ES-I3 (cell line): ENCODE measurements around the gene TANGO6.
"Not testable (repeated sequence)": the region's sequence is repeated elsewhere in the genome, so short reads cannot be mapped to it uniquely, and the experiment has no call there.

Source experiments
- H3K36me3 ChIP-seq: 2 replicates; pipeline ENCODE4 v1.6.1; 2013; ENCODE audit warnings: mild to moderate bottlenecking, low read length, control low read depth, moderate library complexity; ENCODE audit not compliant: insufficient read depth
- H3K4me1 ChIP-seq: 2 replicates; pipeline ENCODE4 v1.6.1; 2013; ENCODE audit warnings: mild to moderate bottlenecking, control low read depth, low read length; ENCODE audit not compliant: insufficient read depth
- H3K9ac ChIP-seq: 2 replicates; pipeline ENCODE4 v1.6.1; 2013; ENCODE audit warnings: low read depth, mild to moderate bottlenecking, low read length, moderate library complexity
- H3K9me3 ChIP-seq: 2 replicates; pipeline ENCODE4 v1.6.1; 2013; ENCODE audit warnings: mild to moderate bottlenecking, low read length, moderate library complexity; ENCODE audit not compliant: control insufficient read depth, insufficient read depth

Gene TANGO6

DNA sequence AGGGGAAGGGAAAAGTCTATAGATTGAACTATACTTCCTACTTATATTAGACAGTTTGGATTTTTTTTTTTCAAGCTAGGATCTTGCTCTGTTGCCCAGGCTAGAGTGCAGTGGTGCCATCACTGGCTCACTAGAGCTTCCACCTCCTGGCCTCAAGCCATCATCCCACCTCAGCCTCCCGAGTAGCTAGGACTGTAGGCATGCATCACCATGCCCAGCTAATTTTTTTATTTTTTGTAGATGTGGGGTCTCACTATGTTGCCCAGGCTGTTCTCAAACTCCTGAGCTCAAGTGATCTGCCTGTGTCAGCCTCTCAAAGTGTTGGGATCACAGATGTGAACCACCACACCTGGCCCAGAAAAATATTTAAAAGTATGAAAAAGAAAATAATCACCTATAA is 141.1 kb downstream of the TANGO6 start:
- Histone ChIP-seq H3K4me1 (peaks cover 22% of the 10 kb centered on the region), H3K9ac (no peak overlapping the region), H3K9me3 (no peaks in the 10 kb centered on the region), H3K36me3 (no peaks in the 10 kb centered on the region)

- H3K4me1 ChIP-seq: peaks cover 22% of the 10 kb centered on the region
- H3K9me3 ChIP-seq: no peaks in the 10 kb centered on the region
- no peak overlapping the region for H3K9ac ChIP-seq
- no peaks in the 10 kb centered on the region for H3K36me3 ChIP-seq
These were observed 141.9 kb downstream of the TANGO6 start for GRCh38 chr16:68985268-68985667.

DNA sequence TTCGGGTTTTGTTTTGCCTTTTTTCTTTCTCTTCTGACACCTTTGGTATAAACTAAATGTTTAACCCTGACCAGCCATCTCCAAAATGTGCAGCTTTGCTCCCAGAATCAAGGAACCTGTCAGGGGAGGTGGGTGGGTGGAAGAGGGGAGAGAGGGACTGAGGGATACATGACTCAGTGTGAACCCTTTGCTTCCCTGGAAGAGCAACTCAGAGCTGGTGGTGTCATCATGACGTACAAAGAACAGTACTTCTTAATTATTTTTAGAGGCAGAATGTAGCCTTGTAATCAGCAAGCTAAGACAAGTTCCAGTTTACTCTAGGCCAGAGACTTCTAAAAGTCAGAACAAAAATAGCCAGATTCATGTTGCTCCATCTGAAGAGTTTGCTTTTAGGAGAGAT is 142.5 kb downstream of the TANGO6 start:
- no peak overlapping the region for H3K9ac ChIP-seq
- no peaks in the 10 kb centered on the region for H3K36me3 ChIP-seq
- H3K4me1 ChIP-seq: peaks cover 22% of the 10 kb centered on the region

GRCh38 chr16:68987734-68988457 is 144.6 kb downstream of the TANGO6 start:
- Histone ChIP-seq H3K9me3 (no peaks in the 10 kb centered on the region), H3K4me1 (peaks cover 26% of the 10 kb centered on the region), H3K9ac (no peak overlapping the region), H3K36me3 (no peaks in the 10 kb centered on the region)

More for the DNA sequence above, 142.5 kb downstream of the TANGO6 start:
- no peaks in the 10 kb centered on the region for H3K9me3 ChIP-seq

- not testable (repeated sequence) for H3K9ac ChIP-seq, H3K9me3 ChIP-seq, H3K36me3 ChIP-seq
These were observed 147.0 kb downstream of the TANGO6 start for GRCh38 chr16:68990172-68990845.

DNA sequence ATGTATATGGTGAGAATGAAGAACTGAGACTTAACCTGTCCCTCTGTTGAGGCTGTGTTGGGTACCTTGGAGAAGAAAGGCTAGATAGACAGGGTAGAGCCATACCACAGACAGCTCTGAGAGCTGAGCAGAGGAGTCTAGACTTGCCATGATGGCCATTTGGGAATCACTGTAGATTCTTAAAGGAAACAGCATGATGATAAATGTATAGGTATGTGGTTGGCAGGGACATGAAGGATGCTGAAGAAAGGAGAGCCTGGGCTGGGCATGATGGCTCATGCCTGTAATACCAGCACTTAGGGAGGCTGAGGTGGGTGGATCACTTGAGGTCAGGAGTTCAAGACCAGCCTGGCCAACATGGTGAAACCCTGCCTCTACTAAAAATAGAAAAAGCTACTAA is 147.7 kb downstream of the TANGO6 start:
- Histone ChIP-seq H3K9me3 (no peaks in the 10 kb centered on the region), H3K4me1 (peaks cover 36% of the 10 kb centered on the region), H3K9ac (no peak overlapping the region), H3K36me3 (no peaks in the 10 kb centered on the region)

More at GRCh38 chr16:68990172-68990845, 147.0 kb downstream of the TANGO6 start:
- peaks cover 33% of the 10 kb centered on the region for H3K4me1 ChIP-seq

GRCh38 chr16:68992521-68992920 is 149.2 kb downstream of the TANGO6 start:
- Histone ChIP-seq H3K9me3 (no peaks in the 10 kb centered on the region), H3K4me1 (peaks cover 34% of the 10 kb centered on the region)

DNA sequence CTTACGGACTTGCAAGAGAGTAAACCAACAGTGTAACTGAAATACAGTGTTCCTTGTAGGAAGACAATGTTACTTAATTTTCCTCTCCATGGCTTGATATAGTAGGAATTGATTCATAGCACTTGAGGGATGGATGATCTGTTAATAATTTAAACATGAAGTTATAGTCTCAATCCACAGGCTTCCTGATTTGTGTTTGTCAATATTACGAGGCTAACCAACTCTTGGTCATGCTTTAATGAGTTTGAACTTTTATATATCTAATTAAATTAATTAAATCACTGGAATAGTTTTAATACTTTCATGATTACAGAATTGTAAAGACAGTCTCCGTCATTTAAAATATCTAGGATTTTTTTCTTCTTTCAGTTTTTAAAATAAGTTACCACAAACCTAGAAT is 150.1 kb downstream of the TANGO6 start:
- Histone ChIP-seq H3K9me3 (0 out of 2 replicates have a peak, but pooled peaks cover 3% of the 10 kb centered on the region), H3K36me3 (no peaks in the 10 kb centered on the region), H3K9ac (no peak overlapping the region), H3K4me1 (peaks cover 24% of the 10 kb centered on the region)

More at GRCh38 chr16:68992521-68992920, 149.2 kb downstream of the TANGO6 start:
- Histone ChIP-seq H3K9ac (no peak overlapping the region), H3K36me3 (no peaks in the 10 kb centered on the region)

DNA sequence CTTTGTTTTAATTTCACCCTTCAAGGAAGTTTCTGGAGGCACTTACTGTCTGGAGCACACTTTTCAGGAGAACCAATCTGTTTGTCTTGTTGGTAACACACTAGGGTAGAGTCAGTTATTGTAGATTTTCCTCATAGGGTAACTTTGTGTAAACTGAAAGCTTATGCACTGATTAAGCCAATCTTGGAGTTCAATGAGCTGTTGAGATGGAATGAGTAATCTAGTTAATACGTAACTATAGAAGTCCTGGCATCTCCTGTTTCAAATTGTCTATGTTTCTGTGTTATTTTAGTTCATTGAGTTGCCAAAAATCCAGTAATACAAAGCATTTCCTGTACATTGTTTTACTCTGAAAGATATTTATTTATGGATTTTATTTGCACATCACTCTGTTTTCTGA is 150.6 kb downstream of the TANGO6 start:
- Histone ChIP-seq H3K36me3 (no peaks in the 10 kb centered on the region), H3K4me1 (peaks cover 22% of the 10 kb centered on the region), H3K9ac (no peak overlapping the region), H3K9me3 (0 out of 2 replicates have a peak, but pooled peaks cover 3% of the 10 kb centered on the region)

DNA sequence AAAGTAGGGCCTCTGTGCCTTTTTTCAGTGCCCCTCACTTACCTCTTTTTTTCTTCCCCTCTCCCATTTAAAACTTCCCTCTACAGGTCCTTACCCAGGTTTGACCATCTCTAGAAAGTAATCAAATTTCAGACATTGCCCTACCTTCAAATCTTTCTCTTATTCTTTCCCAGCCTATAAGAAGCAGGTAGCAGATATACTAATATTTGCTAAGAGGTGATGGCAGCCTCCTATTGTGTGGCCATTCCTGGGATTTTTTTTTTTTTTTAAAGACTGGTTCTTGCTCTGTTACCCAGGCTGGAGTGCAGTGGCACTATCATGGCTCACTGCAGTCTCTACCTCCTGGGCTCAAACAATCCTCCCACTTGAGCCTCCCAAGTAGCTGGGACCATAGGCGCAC is 151.0 kb downstream of the TANGO6 start:
- H3K36me3 ChIP-seq: no peaks in the 10 kb centered on the region
- H3K9ac ChIP-seq: no peak overlapping the region
- peaks cover 22% of the 10 kb centered on the region for H3K4me1 ChIP-seq
- H3K9me3 ChIP-seq: peaks cover 3% of the 10 kb centered on the region; the same call in 1 of the 2 replicates

DNA sequence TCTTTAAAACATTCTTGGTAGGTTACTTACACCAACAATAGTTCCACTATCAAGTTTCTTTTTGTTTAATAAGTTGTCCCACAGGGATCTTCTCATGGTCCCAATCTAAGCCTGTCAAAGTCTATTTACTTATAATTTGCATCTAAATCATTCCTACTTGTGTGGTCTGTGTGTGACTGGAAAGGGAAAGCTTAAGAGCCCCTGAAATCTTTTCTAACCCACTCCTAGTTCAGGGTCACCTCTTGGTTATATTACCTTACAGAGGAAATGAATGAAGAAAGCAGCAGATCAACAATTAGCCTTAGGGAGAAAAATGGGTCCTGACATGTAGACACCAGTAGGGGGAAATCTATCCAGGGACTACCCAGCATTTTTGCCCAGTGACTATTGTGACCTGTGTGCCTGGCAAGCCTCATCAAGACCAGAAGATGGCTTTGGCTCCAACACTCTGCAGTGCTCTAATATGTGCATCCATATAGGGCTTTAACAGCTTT is 151.7 kb downstream of the TANGO6 start:
- peaks cover 22% of the 10 kb centered on the region for H3K4me1 ChIP-seq
- no peak overlapping the region for H3K9ac ChIP-seq
- H3K36me3 ChIP-seq: no peaks in the 10 kb centered on the region
- peaks cover 3% of the 10 kb centered on the region; the same call in 1 of the 2 replicates for H3K9me3 ChIP-seq

GRCh38 chr16:68997564-68997963 is 154.2 kb downstream of the TANGO6 start:
- Histone ChIP-seq H3K9ac (no peak overlapping the region), H3K36me3 (no peaks in the 10 kb centered on the region), H3K4me1 (peaks cover 19% of the 10 kb centered on the region), H3K9me3 (peaks cover 10% of the 10 kb centered on the region)

GRCh38 chr16:68999114-68999513 is 155.8 kb downstream of the TANGO6 start:
- no peaks in the 10 kb centered on the region for H3K36me3 ChIP-seq
- peaks cover 16% of the 10 kb centered on the region for H3K9me3 ChIP-seq
- peaks cover 14% of the 10 kb centered on the region for H3K4me1 ChIP-seq
- H3K9ac ChIP-seq: no peak overlapping the region

DNA sequence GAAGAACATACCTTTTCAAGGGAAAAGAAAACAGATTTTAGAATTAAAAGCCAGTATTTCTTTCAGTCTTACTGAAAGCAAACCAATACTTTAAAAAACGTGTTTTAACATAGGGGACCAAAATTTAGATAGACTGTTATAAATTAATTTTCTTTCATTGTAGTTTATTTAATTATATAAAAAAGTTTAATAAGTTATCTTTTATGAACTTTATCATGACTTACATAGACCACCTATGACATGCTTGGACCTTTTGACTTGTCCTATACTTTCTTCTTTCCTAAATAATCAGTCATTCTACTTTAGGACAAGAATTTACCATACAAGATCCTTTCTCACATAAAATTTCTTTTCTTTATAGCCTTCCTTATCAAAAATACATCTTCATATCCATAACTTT is 160.2 kb downstream of the TANGO6 start:
- no peak overlapping the region for H3K9ac ChIP-seq
- H3K9me3 ChIP-seq: peaks cover 19% of the 10 kb centered on the region
- H3K4me1 ChIP-seq: no peaks in the 10 kb centered on the region
- H3K36me3 ChIP-seq: no peaks in the 10 kb centered on the region
